HepG2 (cell line): Measurements from ENCODE around the gene TP73. TPM values are rescaled to one million over a fixed set of nuclear protein-coding genes. Genes with fewer than 3 reads are reported as not detected.

ENCODE experiments used
- ATAC-seq: fragments of 200-7000 bp; cut with Tn5 transposase; 3 replicates; pipeline ENCODE4 v1.9.1; 2020; ENCODE audit warnings: mild to moderate bottlenecking, moderate library complexity
- BruUV-seq: library from RNA; stranded (reverse); fragments of 400-500 nt; replicated peaks from 2 replicates; lab custom pipeline; 2021; lab: Mats Ljungman, UMichigan
- CTCF ChIA-PET: fragments of 300-600 bp; formaldehyde crosslinking; extraction: SDS; loops from one replicate; lab custom pipeline; 2021; ENCODE audit warnings: low total read pairs, inconsistent platforms, low intra/inter-chr PET ratio; lab: Yijun Ruan, JAX
- POLR2A ChIA-PET: fragments of 350-600 bp; sonication (Branson Sonifier 250); formaldehyde crosslinking; loops from one replicate; lab custom pipeline; 2020; ENCODE audit warnings: antibody characterized with exemption, inconsistent platforms; lab: Yijun Ruan, JAX
- DNase-seq: peaks from one replicate; pipeline ENCODE4 v3.0.0-alpha.2; 2015; ENCODE audit warnings: low spot score
- FAIRE-seq: peaks from 3 replicates; lab custom pipeline; 2011; peaks lifted over from hg19 to GRCh38; lab: Jason Lieb, UNC
- H2AFZ ChIP-seq: one replicate; pipeline ENCODE4 v1.6.1; 2011; ENCODE audit warnings: low read length, inconsistent platforms
- H3K27ac ChIP-seq: fragments of 300-600 bp; 3 replicates; pipeline ENCODE4 v1.8.0; 2011; ENCODE audit warnings: mixed run types, mild to moderate bottlenecking, mixed read lengths, low read length, inconsistent platforms; ENCODE audit not compliant: insufficient read depth; ENCODE audit errors: extremely low read length
- H3K27me3 ChIP-seq, 2 experiments: fragments of 200-600 bp in 1 of 2; 2 replicates in 1 of 2; 3 replicates in 1 of 2; pipeline versions ENCODE4 v1.6.0 to v1.8.0; 2011; ENCODE audit warnings: low read length in 2 of 2, mild to moderate bottlenecking in 2 of 2, moderate library complexity in 2 of 2, inconsistent platforms in 1 of 2; ENCODE audit not compliant: insufficient read depth in 2 of 2, control insufficient read depth in 1 of 2
- H3K36me3 ChIP-seq, 2 experiments: fragments of 200-600 bp in 1 of 2; replicated peaks in 1 of 2; 2 replicates in 1 of 2; 3 replicates in 1 of 2; pipeline versions ENCODE4 v1.5.1 to v1.8.0; 2011; ENCODE audit warnings: low read length in 2 of 2, inconsistent platforms in 1 of 2; ENCODE audit not compliant: insufficient read depth in 2 of 2, control insufficient read depth in 1 of 2
- H3K4me1 ChIP-seq: 2 replicates; pipeline ENCODE4 v1.5.1; 2012; ENCODE audit warnings: low read length, inconsistent platforms; ENCODE audit not compliant: insufficient read depth
- H3K4me2 ChIP-seq: 2 replicates; pipeline ENCODE4 v1.6.0; 2011; ENCODE audit warnings: low read depth, low read length, inconsistent platforms
- H3K4me3 ChIP-seq, 3 experiments: fragments of 200-600 bp in 1 of 3; sonication (generic), shearing (Covaris generic) in 1 of 3; replicated peaks in 1 of 3; 2 replicates each; pipeline ENCODE4 v1.5.1; 2011 to 2016; ENCODE audit warnings: low read length in 3 of 3, inconsistent platforms in 2 of 3, low read depth in 2 of 3, mild to moderate bottlenecking in 2 of 3, control low read depth in 1 of 3, mixed read lengths in 1 of 3; ENCODE audit not compliant: insufficient read depth in 1 of 3
- H3K79me2 ChIP-seq: one replicate; pipeline ENCODE4 v1.6.1; 2011; ENCODE audit warnings: low read length, inconsistent platforms; ENCODE audit not compliant: insufficient read depth
- H3K9ac ChIP-seq: 2 replicates; pipeline ENCODE4 v1.6.0; 2011; ENCODE audit warnings: mild to moderate bottlenecking, low read depth, low read length, inconsistent platforms; ENCODE audit not compliant: insufficient read depth
- H3K9me3 ChIP-seq: 2 replicates; pipeline ENCODE4 v1.5.1; 2012; ENCODE audit warnings: mild to moderate bottlenecking, low read length
- H4K20me1 ChIP-seq: 2 replicates; pipeline ENCODE4 v1.6.0; 2011; ENCODE audit warnings: inconsistent platforms, mild to moderate bottlenecking, low read length, moderate library complexity; ENCODE audit not compliant: insufficient read depth
- ELF1 ChIP-seq: sonication (generic); formaldehyde crosslinking; IDR thresholded peaks from 2 replicates; pipeline ENCODE4 v1.4.0; 2020; ENCODE audit warnings: missing genetic modification reagents
- PHF8 ChIP-seq: sonication (generic); formaldehyde crosslinking; IDR thresholded peaks from 2 replicates; pipeline ENCODE4 v1.5.0; 2020; ENCODE audit warnings: missing genetic modification reagents
- SP1 ChIP-seq, 2 experiments: fragments of 450-650 bp in 1 of 2; sonication (generic) in 1 of 2; formaldehyde crosslinking in 1 of 2; IDR thresholded peaks; 2 replicates each; pipeline versions ENCODE4 v1.4.0 to v1.6.1; 2016 to 2020; ENCODE audit warnings: missing genetic modification reagents in 1 of 2
- SP4 ChIP-seq: sonication (generic); formaldehyde crosslinking; IDR thresholded peaks from 2 replicates; pipeline ENCODE4 v1.8.1; 2023; ENCODE audit warnings: mild to moderate bottlenecking, missing genetic modification reagents
- TBP ChIP-seq: sonication (generic); formaldehyde crosslinking; IDR thresholded peaks from 2 replicates; pipeline ENCODE4 v1.5.0; 2020; ENCODE audit warnings: missing genetic modification reagents
- ZFP36L1 ChIP-seq: sonication (generic); formaldehyde crosslinking; IDR thresholded peaks from 2 replicates; pipeline ENCODE4 v1.8.0; 2022; ENCODE audit warnings: mild to moderate bottlenecking, missing genetic modification reagents, moderate library complexity
- ZSCAN20 ChIP-seq: sonication (generic); formaldehyde crosslinking; IDR thresholded peaks from 2 replicates; pipeline ENCODE4 v1.4.0; 2020; ENCODE audit warnings: missing genetic modification reagents, mild to moderate bottlenecking, borderline replicate concordance
- ZZZ3 ChIP-seq: sonication (generic); formaldehyde crosslinking; IDR thresholded peaks from 2 replicates; pipeline ENCODE4 v1.4.0; 2020; ENCODE audit warnings: missing genetic modification reagents, mild to moderate bottlenecking, borderline replicate concordance
- WGBS: methylation state at CpG from one replicate; pipeline ENCODE4 v1.1.6; 2017; ENCODE audit warnings: low lambda C conversion rate; 5-methylcytosine and 5-hydroxymethylcytosine counted together
- in situ Hi-C: cut with HindIII; loops from 2 replicates; pipeline ENCODE4 v1.10.0; 2017; ENCODE audit warnings: low pct_unique_long_range_greater_than_20kb; ENCODE audit not compliant: extremely low pct_ligation_motif_present
- intact Hi-C: fragments of 100-400 bp; cut with micrococcal nuclease; formaldehyde crosslinking; loops from one replicate; pipeline ENCODE4 v1.10.0; 2022; ENCODE audit not compliant: unreplicated experiment
- polyA plus RNA-seq, 8 experiments: library from polyadenylated mRNA; depleted of rRNA in 3 of 8; stranded (reverse) in 7 of 8; unstranded in 1 of 8; fragments of >200 nt; fragmentation: Illumina TruSeq in 4 of 8; extraction: Trizol in 4 of 8; gene quantifications; 2 replicates each; pipeline versions ENCODE4 v1.2.1 to v1.2.3, GENCODE V29; 2011 to 2016; ENCODE audit warnings: low read depth in 4 of 8, missing spikeins in 1 of 8, mixed read lengths in 1 of 8; ENCODE audit not compliant: insufficient read depth in 1 of 8
- total RNA-seq, 5 experiments: library from RNA; depleted of rRNA; stranded (reverse); fragments of >200 nt; fragmentation: Illumina TruSeq; extraction: Trizol; gene quantifications; 2 replicates each; pipeline ENCODE4 v1.2.3, GENCODE V29; 2016; ENCODE audit warnings: low read depth in 1 of 5
- TF ChIP-seq, protein P1 (sequence below): sonication (generic); formaldehyde crosslinking; IDR thresholded peaks from 2 replicates; pipeline ENCODE4 v1.5.0; 2020; ENCODE audit warnings: mild to moderate bottlenecking, missing genetic modification reagents
- TF ChIP-seq, protein P2 (sequence below): sonication (generic); formaldehyde crosslinking; IDR thresholded peaks from 2 replicates; pipeline ENCODE4 v1.4.0; 2020; ENCODE audit warnings: missing genetic modification reagents, borderline replicate concordance
- TF ChIP-seq, protein P3 (sequence below): sonication (generic); formaldehyde crosslinking; IDR thresholded peaks from 2 replicates; pipeline ENCODE4 v1.4.0; 2020; ENCODE audit warnings: missing genetic modification reagents
- TF ChIP-seq, protein P4 (sequence below): sonication (generic); formaldehyde crosslinking; IDR thresholded peaks from 2 replicates; pipeline ENCODE4 v1.4.0; 2020; ENCODE audit warnings: mild to moderate bottlenecking, missing genetic modification reagents

The TP73 gene
- total and polyA plus RNA-seq, 2 of the 13 experiments (the other 11 are each of a cell fraction or from before 2014, with no cell fraction given) = 0.49 to 1.1 TPM

DNA sequence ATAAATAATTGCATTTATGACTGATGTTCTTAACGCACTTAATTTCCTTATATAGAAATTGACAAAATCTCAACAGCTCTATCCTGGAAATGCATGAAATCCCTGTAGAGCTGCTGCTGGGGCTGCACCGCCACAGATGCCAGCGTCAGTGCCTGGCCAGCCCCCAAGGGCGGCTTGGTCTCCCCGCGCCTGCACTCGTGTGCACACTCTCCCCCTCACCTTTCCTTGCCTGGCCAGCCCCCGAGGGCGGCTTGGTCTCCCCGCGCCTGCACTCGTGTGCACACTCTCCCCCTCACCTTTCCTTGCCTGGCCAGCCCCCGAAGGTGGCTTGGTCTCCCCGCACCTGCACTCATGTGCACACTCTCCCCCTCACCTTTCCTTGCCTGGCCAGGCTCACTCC, 16.2 kb upstream of the TP73 start (continued):
- TF ChIP-seq TBP (CRISPR knock-in tag) = no peak
- TF ChIP-seq ELF1 (CRISPR knock-in tag) = no peak
- TF ChIP-seq, protein P1, sequence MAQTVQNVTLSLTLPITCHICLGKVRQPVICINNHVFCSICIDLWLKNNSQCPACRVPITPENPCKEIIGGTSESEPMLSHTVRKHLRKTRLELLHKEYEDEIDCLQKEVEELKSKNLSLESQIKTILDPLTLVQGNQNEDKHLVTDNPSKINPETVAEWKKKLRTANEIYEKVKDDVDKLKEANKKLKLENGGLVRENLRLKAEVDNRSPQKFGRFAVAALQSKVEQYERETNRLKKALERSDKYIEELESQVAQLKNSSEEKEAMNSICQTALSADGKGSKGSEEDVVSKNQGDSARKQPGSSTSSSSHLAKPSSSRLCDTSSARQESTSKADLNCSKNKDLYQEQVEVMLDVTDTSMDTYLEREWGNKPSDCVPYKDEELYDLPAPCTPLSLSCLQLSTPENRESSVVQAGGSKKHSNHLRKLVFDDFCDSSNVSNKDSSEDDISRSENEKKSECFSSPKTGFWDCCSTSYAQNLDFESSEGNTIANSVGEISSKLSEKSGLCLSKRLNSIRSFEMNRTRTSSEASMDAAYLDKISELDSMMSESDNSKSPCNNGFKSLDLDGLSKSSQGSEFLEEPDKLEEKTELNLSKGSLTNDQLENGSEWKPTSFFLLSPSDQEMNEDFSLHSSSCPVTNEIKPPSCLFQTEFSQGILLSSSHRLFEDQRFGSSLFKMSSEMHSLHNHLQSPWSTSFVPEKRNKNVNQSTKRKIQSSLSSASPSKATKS (CRISPR knock-in tag) = no peak
- no peak for TF ChIP-seq ZFP36L1 (CRISPR knock-in tag)
- no peak for TF ChIP-seq SP4 (CRISPR knock-in tag)
- TF ChIP-seq ZSCAN20 = no peak
- TF ChIP-seq, protein P2, sequence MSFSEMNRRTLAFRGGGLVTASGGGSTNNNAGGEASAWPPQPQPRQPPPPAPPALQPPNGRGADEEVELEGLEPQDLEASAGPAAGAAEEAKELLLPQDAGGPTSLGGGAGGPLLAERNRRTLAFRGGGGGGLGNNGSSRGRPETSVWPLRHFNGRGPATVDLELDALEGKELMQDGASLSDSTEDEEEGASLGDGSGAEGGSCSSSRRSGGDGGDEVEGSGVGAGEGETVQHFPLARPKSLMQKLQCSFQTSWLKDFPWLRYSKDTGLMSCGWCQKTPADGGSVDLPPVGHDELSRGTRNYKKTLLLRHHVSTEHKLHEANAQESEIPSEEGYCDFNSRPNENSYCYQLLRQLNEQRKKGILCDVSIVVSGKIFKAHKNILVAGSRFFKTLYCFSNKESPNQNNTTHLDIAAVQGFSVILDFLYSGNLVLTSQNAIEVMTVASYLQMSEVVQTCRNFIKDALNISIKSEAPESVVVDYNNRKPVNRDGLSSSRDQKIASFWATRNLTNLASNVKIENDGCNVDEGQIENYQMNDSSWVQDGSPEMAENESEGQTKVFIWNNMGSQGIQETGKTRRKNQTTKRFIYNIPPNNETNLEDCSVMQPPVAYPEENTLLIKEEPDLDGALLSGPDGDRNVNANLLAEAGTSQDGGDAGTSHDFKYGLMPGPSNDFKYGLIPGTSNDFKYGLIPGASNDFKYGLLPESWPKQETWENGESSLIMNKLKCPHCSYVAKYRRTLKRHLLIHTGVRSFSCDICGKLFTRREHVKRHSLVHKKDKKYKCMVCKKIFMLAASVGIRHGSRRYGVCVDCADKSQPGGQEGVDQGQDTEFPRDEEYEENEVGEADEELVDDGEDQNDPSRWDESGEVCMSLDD = no peak

DNA sequence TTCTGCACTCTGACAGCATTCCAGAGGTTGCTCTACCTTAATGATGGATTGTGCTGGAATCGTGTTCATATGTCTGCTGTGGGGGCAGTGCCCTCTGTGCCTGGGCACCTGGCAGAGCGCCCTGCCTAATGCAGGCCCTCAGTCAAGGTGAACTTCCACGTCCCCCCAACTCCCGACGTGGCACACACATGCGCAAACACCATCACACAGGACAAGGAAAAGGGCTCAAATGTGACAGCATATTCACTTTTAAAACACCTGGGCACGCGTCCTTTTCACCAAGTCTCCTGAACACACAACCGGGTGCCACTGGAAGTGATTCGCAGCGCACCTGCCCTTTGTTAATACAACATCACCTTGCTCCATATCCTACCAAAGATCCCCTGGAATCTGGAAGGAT, 15.8 kb upstream of the TP73 start:
- H3K9ac ChIP-seq = no peak overlapping the region
- ATAC-seq = no peak
- POLR2A ChIA-PET = no interaction called here
- no peaks in the 10 kb centered on the region for H3K27me3 ChIP-seq
- in situ Hi-C loops (no loop called here), intact Hi-C loops (no loop called here)
- 95% methylated on average over 11 of the region's 11 CpGs for WGBS
- peaks cover 15 to 54% of the 10 kb centered on the region in 2 experiments; a peak in 4 of 5 replicates for H3K36me3 ChIP-seq
- no peak overlapping the region for H3K4me3 ChIP-seq
- no peak overlapping the region for H2AFZ ChIP-seq
- no TSS peak for BruUV-seq
- FAIRE-seq = no peak
- no peaks in the 10 kb centered on the region for H3K79me2 ChIP-seq
- no peaks in the 10 kb centered on the region for H4K20me1 ChIP-seq
- no peaks in the 10 kb centered on the region for H3K9me3 ChIP-seq
- no peak overlapping the region for H3K27ac ChIP-seq
- H3K4me2 ChIP-seq = no peak overlapping the region
- no peaks in the 10 kb centered on the region for H3K4me1 ChIP-seq
- DNase-seq = no peak
- CTCF ChIA-PET = no interaction called here
- TF ChIP-seq, protein P3, sequence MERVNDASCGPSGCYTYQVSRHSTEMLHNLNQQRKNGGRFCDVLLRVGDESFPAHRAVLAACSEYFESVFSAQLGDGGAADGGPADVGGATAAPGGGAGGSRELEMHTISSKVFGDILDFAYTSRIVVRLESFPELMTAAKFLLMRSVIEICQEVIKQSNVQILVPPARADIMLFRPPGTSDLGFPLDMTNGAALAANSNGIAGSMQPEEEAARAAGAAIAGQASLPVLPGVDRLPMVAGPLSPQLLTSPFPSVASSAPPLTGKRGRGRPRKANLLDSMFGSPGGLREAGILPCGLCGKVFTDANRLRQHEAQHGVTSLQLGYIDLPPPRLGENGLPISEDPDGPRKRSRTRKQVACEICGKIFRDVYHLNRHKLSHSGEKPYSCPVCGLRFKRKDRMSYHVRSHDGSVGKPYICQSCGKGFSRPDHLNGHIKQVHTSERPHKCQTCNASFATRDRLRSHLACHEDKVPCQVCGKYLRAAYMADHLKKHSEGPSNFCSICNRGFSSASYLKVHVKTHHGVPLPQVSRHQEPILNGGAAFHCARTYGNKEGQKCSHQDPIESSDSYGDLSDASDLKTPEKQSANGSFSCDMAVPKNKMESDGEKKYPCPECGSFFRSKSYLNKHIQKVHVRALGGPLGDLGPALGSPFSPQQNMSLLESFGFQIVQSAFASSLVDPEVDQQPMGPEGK (CRISPR knock-in tag) = no peak
- TF ChIP-seq SP1 (IDR thresholded peaks at IDR 0.05) (no peak), SP1 (CRISPR knock-in tag; IDR thresholded peaks at IDR 0.05) (no peak), PHF8 (CRISPR knock-in tag) (no peak), ZZZ3 (CRISPR knock-in tag) (no peak)
- TF ChIP-seq, protein P4, sequence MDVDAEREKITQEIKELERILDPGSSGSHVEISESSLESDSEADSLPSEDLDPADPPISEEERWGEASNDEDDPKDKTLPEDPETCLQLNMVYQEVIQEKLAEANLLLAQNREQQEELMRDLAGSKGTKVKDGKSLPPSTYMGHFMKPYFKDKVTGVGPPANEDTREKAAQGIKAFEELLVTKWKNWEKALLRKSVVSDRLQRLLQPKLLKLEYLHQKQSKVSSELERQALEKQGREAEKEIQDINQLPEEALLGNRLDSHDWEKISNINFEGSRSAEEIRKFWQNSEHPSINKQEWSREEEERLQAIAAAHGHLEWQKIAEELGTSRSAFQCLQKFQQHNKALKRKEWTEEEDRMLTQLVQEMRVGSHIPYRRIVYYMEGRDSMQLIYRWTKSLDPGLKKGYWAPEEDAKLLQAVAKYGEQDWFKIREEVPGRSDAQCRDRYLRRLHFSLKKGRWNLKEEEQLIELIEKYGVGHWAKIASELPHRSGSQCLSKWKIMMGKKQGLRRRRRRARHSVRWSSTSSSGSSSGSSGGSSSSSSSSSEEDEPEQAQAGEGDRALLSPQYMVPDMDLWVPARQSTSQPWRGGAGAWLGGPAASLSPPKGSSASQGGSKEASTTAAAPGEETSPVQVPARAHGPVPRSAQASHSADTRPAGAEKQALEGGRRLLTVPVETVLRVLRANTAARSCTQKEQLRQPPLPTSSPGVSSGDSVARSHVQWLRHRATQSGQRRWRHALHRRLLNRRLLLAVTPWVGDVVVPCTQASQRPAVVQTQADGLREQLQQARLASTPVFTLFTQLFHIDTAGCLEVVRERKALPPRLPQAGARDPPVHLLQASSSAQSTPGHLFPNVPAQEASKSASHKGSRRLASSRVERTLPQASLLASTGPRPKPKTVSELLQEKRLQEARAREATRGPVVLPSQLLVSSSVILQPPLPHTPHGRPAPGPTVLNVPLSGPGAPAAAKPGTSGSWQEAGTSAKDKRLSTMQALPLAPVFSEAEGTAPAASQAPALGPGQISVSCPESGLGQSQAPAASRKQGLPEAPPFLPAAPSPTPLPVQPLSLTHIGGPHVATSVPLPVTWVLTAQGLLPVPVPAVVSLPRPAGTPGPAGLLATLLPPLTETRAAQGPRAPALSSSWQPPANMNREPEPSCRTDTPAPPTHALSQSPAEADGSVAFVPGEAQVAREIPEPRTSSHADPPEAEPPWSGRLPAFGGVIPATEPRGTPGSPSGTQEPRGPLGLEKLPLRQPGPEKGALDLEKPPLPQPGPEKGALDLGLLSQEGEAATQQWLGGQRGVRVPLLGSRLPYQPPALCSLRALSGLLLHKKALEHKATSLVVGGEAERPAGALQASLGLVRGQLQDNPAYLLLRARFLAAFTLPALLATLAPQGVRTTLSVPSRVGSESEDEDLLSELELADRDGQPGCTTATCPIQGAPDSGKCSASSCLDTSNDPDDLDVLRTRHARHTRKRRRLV (CRISPR knock-in tag) = no peak
